ENCODE data around the gene AGAP1. TPM values are rescaled to one million over a fixed set of nuclear protein-coding genes. Genes with fewer than 3 reads are reported as not detected.
A peak's percentile ranks its signal among the peaks of the same experiment; 100 is the strongest.

AGAP1 gene
- total and polyA plus RNA-seq, 10 donors = 1.1 to 26.6 (median 11.3) TPM

- Histone ChIP-seq H3K4me3 (no peak overlapping the region), H3K4me1 (peaks cover 0 to 2% (median 0%) of the 10 kb centered on the region in 6 donors), H3K9me3 (no peaks in the 10 kb centered on the region), H3K27me3 (replicated peaks in 1 of 7) (peaks cover 0 to 2% (median 0%) of the 10 kb centered on the region in 7 donors), H3K27ac (no peak overlapping the region), H3K36me3 (no peaks in the 10 kb centered on the region)
- 83 to 90% (median 86%) methylated on average over 5 of the region's 5 CpGs for WGBS, 5 donors
- TF ChIP-seq POLR2A (IDR thresholded peaks at IDR 0.05) = no peak
- no peak for DNase-seq
- intact Hi-C loops (cut with DNase I; ENCODE audit: low total_unique reads) = no loop called here
Observed at GRCh38 chr2:235679471-235679870, 185.6 kb downstream of the AGAP1 start.

GRCh38 chr2:235685024-235685721 is 191.3 kb downstream of the AGAP1 start:
- Histone ChIP-seq H3K9me3 (no peaks in the 10 kb centered on the region), H3K4me1 (peaks cover 0 to 8% (median 2%) of the 10 kb centered on the region in 6 donors), H3K36me3 (no peaks in the 10 kb centered on the region), H3K4me3 (no peak overlapping the region), H3K27ac (peak overlapping the region in 1 of 8 donors; percentile 5), H3K27me3 (replicated peaks in 1 of 7) (no peaks in the 10 kb centered on the region)
- intact Hi-C loops (cut with DNase I; ENCODE audit: low total_unique reads) = no loop called here
- TF ChIP-seq POLR2A (IDR thresholded peaks at IDR 0.05) = no peak
- TF ChIP-seq CTCF (IDR thresholded peaks at IDR 0.05 in 8 of 11, conservative IDR thresholded peaks at IDR 0.05 in 3 of 11) = no peak
- TF ChIP-seq POLR2AphosphoS5 (IDR thresholded peaks at IDR 0.05) = no peak
- no peak for DNase-seq
- WGBS, 5 donors = 56 to 68% (median 59%) methylated on average over 10 of the region's 10 CpGs

GRCh38 chr2:235688511-235689426 is 194.9 kb downstream of the AGAP1 start:
- no peaks in the 10 kb centered on the region for H3K36me3 ChIP-seq
- peaks cover 0 to 8% (median 2%) of the 10 kb centered on the region in 6 donors for H3K4me1 ChIP-seq
- WGBS, 5 donors = 93 to 96% (median 94%) methylated on average over 25 to 26 of the region's 26 CpGs
- no peak overlapping the region for H3K4me3 ChIP-seq
- no peak for DNase-seq
- H3K27me3 ChIP-seq (replicated peaks in 1 of 7) = no peaks in the 10 kb centered on the region
- intact Hi-C loops (cut with DNase I; ENCODE audit: low total_unique reads) = no loop called here
- no peaks in the 10 kb centered on the region for H3K9me3 ChIP-seq
- no peak for TF ChIP-seq POLR2AphosphoS5 (IDR thresholded peaks at IDR 0.05)
- TF ChIP-seq POLR2A (IDR thresholded peaks at IDR 0.05) = no peak
- TF ChIP-seq CTCF (IDR thresholded peaks at IDR 0.05 in 8 of 11, conservative IDR thresholded peaks at IDR 0.05 in 3 of 11) = no peak
- H3K27ac ChIP-seq = no peak overlapping the region

DNA sequence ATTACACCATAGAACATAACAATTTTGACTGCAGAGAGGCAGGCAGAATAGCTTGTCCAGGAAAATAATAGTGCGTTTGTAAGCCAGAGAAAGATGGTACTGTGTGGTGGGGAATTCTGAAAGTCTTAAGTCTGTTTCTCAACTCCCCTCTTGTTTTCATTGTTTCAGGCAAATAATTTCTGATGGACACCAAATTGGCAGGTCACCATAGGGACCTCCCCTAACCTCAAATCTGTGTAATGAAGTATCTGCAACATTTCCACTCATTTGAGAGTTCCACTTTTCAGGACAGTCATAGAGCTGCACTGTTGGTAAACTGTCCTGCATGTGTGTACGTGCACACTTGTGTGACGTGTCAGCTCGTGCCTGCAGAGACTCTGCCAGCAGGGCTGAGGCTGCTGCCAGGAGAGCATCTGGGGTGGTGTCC is 195.6 kb downstream of the AGAP1 start:
- H3K9me3 ChIP-seq = no peaks in the 10 kb centered on the region
- H3K36me3 ChIP-seq = no peaks in the 10 kb centered on the region
- DNase-seq = no peak
- H3K4me3 ChIP-seq = no peak overlapping the region
- peaks cover 0 to 8% (median 2%) of the 10 kb centered on the region in 6 donors for H3K4me1 ChIP-seq
- intact Hi-C loops (cut with DNase I; ENCODE audit: low total_unique reads) = no loop called here
- WGBS, 5 donors = 86 to 94% (median 90%) methylated on average over 4 of the region's 4 CpGs
- H3K27me3 ChIP-seq (replicated peaks in 1 of 7) = no peaks in the 10 kb centered on the region
- TF ChIP-seq CTCF (IDR thresholded peaks at IDR 0.05 in 8 of 11, conservative IDR thresholded peaks at IDR 0.05 in 3 of 11) = no peak
- no peak for TF ChIP-seq POLR2AphosphoS5 (IDR thresholded peaks at IDR 0.05)
- H3K27ac ChIP-seq = no peak overlapping the region

Data from spleen (tissue), 11 donors.